Endothelial cell of umbilical vein (primary cell): ENCODE measurements around the gene AGFG2. TPM values are rescaled to one million over a fixed set of nuclear protein-coding genes. Genes with fewer than 3 reads are reported as not detected.

Source experiments
- BruUV-seq: library from RNA; stranded (reverse); fragments of 400-500 nt; replicated peaks from 2 replicates; lab custom pipeline; 2021; lab: Mats Ljungman, UMichigan
- CTCF ChIA-PET: fragments of 300-600, 350-600 bp; sonication (Branson Sonifier 250); formaldehyde crosslinking; loops from one replicate; lab custom pipeline; 2021; ENCODE audit warnings: antibody characterized with exemption, inconsistent platforms; lab: Charles Lee
- POLR2A ChIA-PET: fragments of 300-600, 350-600 bp; sonication (Branson Sonifier 250); formaldehyde crosslinking; loops from one replicate; lab custom pipeline; 2021; ENCODE audit warnings: antibody characterized with exemption, inconsistent platforms; lab: Charles Lee
- DNase-seq: peaks from one replicate; pipeline ENCODE4 v3.0.0-alpha.2; 2011; ENCODE audit warnings: low read depth, low spot score
- FAIRE-seq: peaks from 2 replicates; lab custom pipeline; 2011; peaks lifted over from hg19 to GRCh38; lab: Jason Lieb, UNC
- H2AFZ ChIP-seq: 2 replicates; pipeline ENCODE4 v1.6.0; 2012; ENCODE audit warnings: low read depth, low read length, control low read depth, inconsistent platforms
- H3K27ac ChIP-seq: 2 replicates; pipeline ENCODE4 v1.5.1; 2011; ENCODE audit warnings: low read depth, mild to moderate bottlenecking, control low read depth, low read length, moderate library complexity; ENCODE audit not compliant: insufficient read depth
- H3K27me3 ChIP-seq, 2 experiments: 2 replicates each; pipeline versions ENCODE4 v1.6.0 to v1.6.1; 2011; ENCODE audit warnings: low read length in 2 of 2, mixed read lengths in 1 of 2; ENCODE audit not compliant: control insufficient read depth in 2 of 2, insufficient read depth in 2 of 2
- H3K36me3 ChIP-seq, 2 experiments: 2 replicates in 1 of 2; 3 replicates in 1 of 2; pipeline ENCODE4 v1.5.1; 2011; ENCODE audit warnings: low read length in 2 of 2, mild to moderate bottlenecking in 1 of 2, moderate library complexity in 1 of 2; ENCODE audit not compliant: control insufficient read depth in 2 of 2, insufficient read depth in 2 of 2; ENCODE audit errors: extremely low read depth in 1 of 2
- H3K4me1 ChIP-seq: 3 replicates; pipeline ENCODE4 v1.5.1; 2011; ENCODE audit warnings: mild to moderate bottlenecking, low read length; ENCODE audit not compliant: control insufficient read depth, insufficient read depth; ENCODE audit errors: extremely low read depth
- H3K4me2 ChIP-seq: 2 replicates; pipeline ENCODE4 v1.6.1; 2011; ENCODE audit warnings: low read length, control low read depth, mixed read lengths; ENCODE audit not compliant: insufficient read depth
- H3K4me3 ChIP-seq, 3 experiments: fragments of 200-600 bp in 1 of 3; sonication (generic), shearing (Covaris generic) in 1 of 3; replicated peaks in 1 of 3; 2 replicates each; pipeline ENCODE4 v1.5.1; 2011 to 2016; ENCODE audit warnings: control low read depth in 3 of 3, low read length in 3 of 3, mild to moderate bottlenecking in 2 of 3, inconsistent platforms in 1 of 3, low read depth in 1 of 3, moderate library complexity in 1 of 3; ENCODE audit not compliant: insufficient read depth in 1 of 3
- H3K79me2 ChIP-seq: 2 replicates; pipeline ENCODE4 v1.6.0; 2012; ENCODE audit warnings: low read length, inconsistent platforms; ENCODE audit not compliant: control insufficient read depth, insufficient read depth
- H3K9ac ChIP-seq: replicated peaks from 2 replicates; pipeline ENCODE3; 2011; ENCODE audit warnings: low read length, control low read depth; ENCODE audit not compliant: insufficient read depth; ENCODE audit errors: extremely low read depth
- H3K9me1 ChIP-seq: replicated peaks from 3 replicates; pipeline ENCODE4 v1.6.0; 2011; ENCODE audit warnings: mild to moderate bottlenecking, low read length; ENCODE audit not compliant: control insufficient read depth, insufficient read depth; ENCODE audit errors: extremely low read depth
- H3K9me3 ChIP-seq: replicated peaks from 2 replicates; pipeline ENCODE4 v1.5.1; 2012; ENCODE audit warnings: low read length, inconsistent platforms; ENCODE audit not compliant: control insufficient read depth, insufficient read depth
- H4K20me1 ChIP-seq: replicated peaks from 2 replicates; pipeline ENCODE3; 2011; ENCODE audit warnings: mild to moderate bottlenecking, low read length; ENCODE audit not compliant: control insufficient read depth, insufficient read depth; ENCODE audit errors: extremely low read depth
- CTCF ChIP-seq, 2 donors: IDR thresholded peaks; 1 replicate in 1 of 2; 2 replicates in 1 of 2; pipeline ENCODE4 v1.5.1; 2011; ENCODE audit warnings: low read length in 2 of 2, mild to moderate bottlenecking in 2 of 2, moderate library complexity in 2 of 2, control low read depth in 1 of 2, inconsistent platforms in 1 of 2, low read depth in 1 of 2; ENCODE audit not compliant: insufficient read depth in 1 of 2; ENCODE audit errors: extremely low read depth in 1 of 2
- EZH2 ChIP-seq: IDR thresholded peaks from 2 replicates; pipeline ENCODE4 v1.6.1; 2012; ENCODE audit warnings: borderline replicate concordance, low read depth, mild to moderate bottlenecking, moderate library complexity, low read length, inconsistent platforms; ENCODE audit not compliant: severe bottlenecking
- FOS ChIP-seq: IDR thresholded peaks from 2 replicates; pipeline ENCODE4 v1.6.1; 2011; ENCODE audit warnings: mild to moderate bottlenecking, low read length, moderate library complexity, borderline replicate concordance; ENCODE audit not compliant: insufficient read depth
- GATA2 ChIP-seq: IDR thresholded peaks from 2 replicates; pipeline ENCODE4 v1.7.0; 2011; ENCODE audit warnings: low read depth, mild to moderate bottlenecking, moderate library complexity, mixed read lengths, low read length; ENCODE audit not compliant: insufficient read length, insufficient read depth
- JUN ChIP-seq: IDR thresholded peaks from 2 replicates; pipeline ENCODE4 v1.6.1; 2011; ENCODE audit warnings: borderline replicate concordance, low read depth; ENCODE audit not compliant: insufficient read length, insufficient read depth
- MAX ChIP-seq: IDR thresholded peaks from 2 replicates; pipeline ENCODE4 v1.6.1; 2011; ENCODE audit not compliant: insufficient read depth, insufficient read length
- MYC ChIP-seq: IDR thresholded peaks from one replicate; pipeline ENCODE4 v1.6.1; 2011; ENCODE audit warnings: mild to moderate bottlenecking, low read depth, low read length
- POLR2A ChIP-seq: IDR thresholded peaks from 2 replicates; pipeline ENCODE4 v1.6.1; 2012; ENCODE audit warnings: low read depth, mild to moderate bottlenecking, control low read depth, low read length
- POLR2AphosphoS5 ChIP-seq: IDR thresholded peaks from 2 replicates; pipeline ENCODE4 v1.6.1; 2012; ENCODE audit warnings: low read depth, mild to moderate bottlenecking, control low read depth, low read length, moderate library complexity; ENCODE audit not compliant: insufficient read depth
- dilution Hi-C: fragments of 300-500 bp; cut with MboI; formaldehyde crosslinking; loops from one replicate; pipeline ENCODE4 v1.15.0; 2019; ENCODE audit warnings: low sequenced_read_pairs; ENCODE audit not compliant: extremely low pct_ligation_motif_present
- intact Hi-C: fragments of 100-400 bp; cut with micrococcal nuclease; formaldehyde crosslinking; loops from one replicate; pipeline ENCODE4 v1.10.0; 2022
- polyA plus RNA-seq, 4 experiments: library from polyadenylated mRNA; depleted of rRNA in 3 of 4; stranded (reverse) in 3 of 4; unstranded in 1 of 4; fragments of >200 nt; gene quantifications; 2 replicates each; pipeline versions ENCODE4 v1.2.1 to v1.2.3, GENCODE V29; 2011 to 2012; ENCODE audit warnings: missing spikeins in 1 of 4
- total RNA-seq: library from RNA; stranded (reverse); gene quantifications from 2 replicates; pipeline ENCODE4 v1.2.3, GENCODE V29; 2021

The AGFG2 gene
- total and polyA plus RNA-seq, 2 donors (not counting 3 experiments of a cell fraction or from before 2014, with no cell fraction given): 33.6 to 44.6 TPM

DNA sequence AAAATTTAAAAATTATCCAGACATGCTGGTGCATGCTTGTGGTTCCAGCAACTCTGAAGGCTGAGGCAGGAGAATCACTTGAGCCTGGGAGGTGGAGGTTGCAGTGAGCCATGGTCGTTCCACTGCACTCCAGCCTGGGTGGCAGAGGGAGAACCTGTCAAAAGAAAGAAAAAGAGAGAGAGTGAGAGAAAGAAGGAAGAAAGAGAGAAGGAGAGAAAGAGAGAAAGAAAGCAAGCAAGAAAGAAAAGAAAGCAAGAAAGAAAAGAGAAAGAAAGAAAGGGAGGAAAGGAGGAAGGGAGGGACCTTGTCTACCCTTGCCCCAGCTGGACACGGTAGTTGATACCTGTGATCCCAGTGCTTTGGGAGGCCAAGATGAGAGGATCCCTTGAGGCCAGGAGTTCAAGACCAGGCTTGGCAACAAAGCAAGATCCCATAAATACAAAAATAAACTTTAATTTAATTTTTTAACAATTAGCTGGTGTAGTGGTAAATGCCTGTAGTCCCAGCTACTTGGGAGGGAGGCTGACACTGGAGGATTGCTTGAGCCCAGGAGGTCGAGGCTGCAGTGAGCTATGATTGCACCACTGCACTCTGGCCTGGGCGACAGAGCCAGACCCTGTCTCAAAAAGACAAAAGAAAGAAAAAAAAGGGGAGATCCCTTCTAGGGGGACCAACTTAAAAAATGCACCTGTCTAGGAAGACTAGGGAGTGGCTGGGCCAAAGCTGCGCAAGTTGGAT is 46.1 kb upstream of the AGFG2 start:
- H3K79me2 ChIP-seq: no peaks in the 10 kb centered on the region
- no peak for FAIRE-seq
- no peak overlapping the region for H3K27ac ChIP-seq
- ChIA-PET POLR2A (interaction anchor here (0.6 kb wide), 1 partner anchor 14 kb away, joined by 4 read pairs; no protein-coding TSS in a partner anchor), CTCF (interaction anchor here (1.0 to 3.3 kb wide), 6 partner anchors 10 to 91 kb away, joined by 3 to 38 read pairs (median 5); partner anchors contain the start of gene NYAP1)
- H3K9ac ChIP-seq: no peak overlapping the region
- dilution Hi-C loops: no loop called here
- peak overlapping the region; percentile 14 for H3K4me2 ChIP-seq
- no peaks in the 10 kb centered on the region for H3K9me1 ChIP-seq
- intact Hi-C loops: no loop called here
- peaks cover 7% of the 10 kb centered on the region for H3K4me1 ChIP-seq
- H3K4me3 ChIP-seq: peak overlapping the region in 1 of 3 experiments; percentile 34
- DNase-seq: no peak
- no peaks in the 10 kb centered on the region for H3K27me3 ChIP-seq
- no TSS peak for BruUV-seq
- H4K20me1 ChIP-seq: no peaks in the 10 kb centered on the region
- peak overlapping the region; percentile 93 for H2AFZ ChIP-seq
- no peaks in the 10 kb centered on the region for H3K36me3 ChIP-seq
- no peaks in the 10 kb centered on the region for H3K9me3 ChIP-seq
- TF ChIP-seq GATA2: no peak
- TF ChIP-seq EZH2: no peak
- no peak for TF ChIP-seq JUN
- TF ChIP-seq POLR2AphosphoS5: no peak
- TF ChIP-seq MAX: no peak
- no peak for TF ChIP-seq FOS
- no peak for TF ChIP-seq MYC
- no peak for TF ChIP-seq CTCF (IDR thresholded peaks at IDR 0.05; ENCODE audit: extremely low read depth in 1 of 2, insufficient read depth in 1 of 2, low read depth in 1 of 2, low read length in 2 of 2)
- TF ChIP-seq POLR2A: no peak
